Mammary epithelial cell (primary cell): ENCODE measurements around the gene FAM72B.
"Not testable (repeated sequence)": the region's sequence is repeated elsewhere in the genome, so short reads cannot be mapped to it uniquely, and the experiment has no call there.

ENCODE experiments used
- CTCF ChIP-seq, 2 donors: IDR thresholded peaks in 1 of 2; conservative IDR thresholded peaks in 1 of 2; 2 replicates each; pipeline ENCODE4 v1.5.1; 2011 to 2012; ENCODE audit warnings: inconsistent platforms in 2 of 2, low read length in 2 of 2, mild to moderate bottlenecking in 2 of 2, control low read depth in 1 of 2, low read depth in 1 of 2; ENCODE audit not compliant: insufficient read depth in 1 of 2; ENCODE audit errors: extremely low read depth in 1 of 2
- EZH2 ChIP-seq: IDR thresholded peaks from 2 replicates; pipeline ENCODE4 v1.6.1; 2012; ENCODE audit warnings: low read length, inconsistent platforms, borderline replicate concordance

- not testable (repeated sequence) for TF ChIP-seq CTCF (conservative IDR thresholded peaks at IDR 0.05 in 1 of 2, IDR thresholded peaks at IDR 0.05 in 1 of 2; ENCODE audit: extremely low read depth in 1 of 2, insufficient read depth in 1 of 2, low read depth in 1 of 2, low read length in 2 of 2); EZH2
Observed at GRCh38 chr1:121183867-121184266, 273 bp downstream of the FAM72B start.
